Spleen (tissue), 11 donors: ENCODE data around the gene ENTPD1. TPM values are rescaled to one million over a fixed set of nuclear protein-coding genes. Genes with fewer than 3 reads are reported as not detected.
"Not testable (repeated sequence)": the region's sequence is repeated elsewhere in the genome, so short reads cannot be mapped to it uniquely, and the experiment has no call there.

Experiments used
- DNase-seq: peaks from one replicate; pipeline ENCODE4 v3.0.0-alpha.2; 2020
- H3K27ac ChIP-seq, 8 donors: fragments of 200-600 bp; sonication (generic) in 7 of 8; 1 replicate in 4 of 8; 2 replicates in 4 of 8; pipeline versions ENCODE4 v1.5.0 to v1.8.0; 2016 to 2021; ENCODE audit warnings: inconsistent platforms in 4 of 8, mild to moderate bottlenecking in 4 of 8, moderate library complexity in 1 of 8
- H3K27me3 ChIP-seq, 7 donors: fragments of 200-600 bp; sonication (generic) in 6 of 7; replicated peaks in 1 of 7; 1 replicate in 4 of 7; 2 replicates in 3 of 7; pipeline versions ENCODE4 v1.5.0 to v1.8.0; 2016 to 2021; ENCODE audit warnings: inconsistent platforms in 3 of 7, mild to moderate bottlenecking in 1 of 7
- H3K36me3 ChIP-seq, 6 donors: fragments of 200-600 bp; sonication (generic) in 5 of 6; 1 replicate in 4 of 6; 2 replicates in 2 of 6; pipeline versions ENCODE4 v1.5.0 to v1.8.0; 2016 to 2021; ENCODE audit warnings: inconsistent platforms in 2 of 6
- H3K4me1 ChIP-seq, 6 donors: fragments of 200-600 bp; sonication (generic) in 5 of 6; 1 replicate in 3 of 6; 2 replicates in 3 of 6; pipeline versions ENCODE4 v1.5.0 to v1.8.0; 2016 to 2021; ENCODE audit warnings: inconsistent platforms in 3 of 6
- H3K4me3 ChIP-seq, 8 donors: fragments of 200-600 bp; sonication (generic) in 7 of 8; 1 replicate in 4 of 8; 2 replicates in 4 of 8; pipeline versions ENCODE4 v1.5.0 to v1.8.0; 2016 to 2021; ENCODE audit warnings: inconsistent platforms in 4 of 8, mild to moderate bottlenecking in 4 of 8, moderate library complexity in 2 of 8
- H3K9me3 ChIP-seq, 8 donors: fragments of 200-600 bp; sonication (generic) in 7 of 8; 1 replicate in 4 of 8; 2 replicates in 4 of 8; pipeline versions ENCODE4 v1.5.0 to v1.8.0; 2016 to 2021; ENCODE audit warnings: inconsistent platforms in 4 of 8
- POLR2A ChIP-seq, 3 donors: fragments of 450-650 bp; IDR thresholded peaks; one replicate each; pipeline ENCODE4 v1.5.1; 2017; ENCODE audit warnings: antibody characterized with exemption in 3 of 3, mild to moderate bottlenecking in 1 of 3
- POLR2AphosphoS5 ChIP-seq, 3 donors: sonication (generic); formaldehyde crosslinking; IDR thresholded peaks; one replicate each; pipeline ENCODE4 v1.5.1; 2017; ENCODE audit warnings: antibody characterized with exemption in 3 of 3
- WGBS, 5 donors: extraction: QIAGEN DNeasy Blood & Tissue Kit in 3 of 5; methylation state at CpG; one replicate each; pipeline versions ENCODE4 v1.1.5 to v1.1.7; 2013 to 2018; 5-methylcytosine and 5-hydroxymethylcytosine counted together
- intact Hi-C: fragments of 100-400 bp; cut with DNase I; formaldehyde crosslinking; loops from one replicate; pipeline ENCODE4 v1.15.0; 2023; ENCODE audit warnings: low total_unique reads
- polyA plus RNA-seq, 3 donors: library from polyadenylated mRNA; stranded (reverse); fragments of 200-250 nt; gene quantifications; one replicate each; pipeline ENCODE4 v1.2.1, GENCODE V29; 2013
- total RNA-seq, 7 donors: library from RNA; depleted of rRNA in 3 of 7; stranded (reverse); fragments of >200 nt in 3 of 7; fragmentation: NEBNext Ultra II Directional in 4 of 7; extraction: Animal tissue kit (Norgen Biotek cat#: 25700) in 4 of 7; gene quantifications; one replicate each; pipeline versions ENCODE4 v1.1.0 to v1.2.1, GENCODE V29; 2016 to 2021
- TF ChIP-seq, protein P1 (sequence below), 11 experiments: fragments of 200-600 bp in 7 of 11; fragments of 450-650 bp in 4 of 11; sonication (generic) in 4 of 11; IDR thresholded peaks in 8 of 11; conservative IDR thresholded peaks in 3 of 11; 1 replicate in 7 of 11; 2 replicates in 4 of 11; pipeline versions ENCODE4 v1.4.0 to v1.8.0; 2016 to 2021; ENCODE audit warnings: antibody characterized with exemption in 11 of 11, inconsistent platforms in 4 of 11, mild to moderate bottlenecking in 1 of 11
- donor health status: healthy with polysubstance abuse.
- donor health status: DM: no; HTN: no; CAD: no; lungs with moderate emphysema.
- donor health status: DM: no; HTN: no; CAD: no.
- donor health status: Bipolar disorder and iron deficiency.
- donor health status: healthy.
- donor health status: DM: no; HTN: no; CAD: no.
- donor health status: DM: yes; HTN: yes; CAD: no.

The ENTPD1 gene
- total and polyA plus RNA-seq, 10 donors: 14.1 to 92.9 (median 62.9) TPM

- Histone ChIP-seq H3K36me3 (no peaks in the 10 kb centered on the region), H3K27me3 (no peaks in the 10 kb centered on the region), H3K4me1 (peaks cover 5 to 75% (median 43%) of the 10 kb centered on the region in 6 donors), H3K9me3 (peaks cover 0 to 7% (median 0%) of the 10 kb centered on the region in 8 donors), H3K27ac (no peak overlapping the region), H3K4me3 (no peak overlapping the region)
- intact Hi-C loops: no loop called here
- DNase-seq: no peak
- TF ChIP-seq POLR2AphosphoS5 (IDR thresholded peaks at IDR 0.05): no peak
- TF ChIP-seq POLR2A (IDR thresholded peaks at IDR 0.05): no peak
- TF ChIP-seq, protein P1, sequence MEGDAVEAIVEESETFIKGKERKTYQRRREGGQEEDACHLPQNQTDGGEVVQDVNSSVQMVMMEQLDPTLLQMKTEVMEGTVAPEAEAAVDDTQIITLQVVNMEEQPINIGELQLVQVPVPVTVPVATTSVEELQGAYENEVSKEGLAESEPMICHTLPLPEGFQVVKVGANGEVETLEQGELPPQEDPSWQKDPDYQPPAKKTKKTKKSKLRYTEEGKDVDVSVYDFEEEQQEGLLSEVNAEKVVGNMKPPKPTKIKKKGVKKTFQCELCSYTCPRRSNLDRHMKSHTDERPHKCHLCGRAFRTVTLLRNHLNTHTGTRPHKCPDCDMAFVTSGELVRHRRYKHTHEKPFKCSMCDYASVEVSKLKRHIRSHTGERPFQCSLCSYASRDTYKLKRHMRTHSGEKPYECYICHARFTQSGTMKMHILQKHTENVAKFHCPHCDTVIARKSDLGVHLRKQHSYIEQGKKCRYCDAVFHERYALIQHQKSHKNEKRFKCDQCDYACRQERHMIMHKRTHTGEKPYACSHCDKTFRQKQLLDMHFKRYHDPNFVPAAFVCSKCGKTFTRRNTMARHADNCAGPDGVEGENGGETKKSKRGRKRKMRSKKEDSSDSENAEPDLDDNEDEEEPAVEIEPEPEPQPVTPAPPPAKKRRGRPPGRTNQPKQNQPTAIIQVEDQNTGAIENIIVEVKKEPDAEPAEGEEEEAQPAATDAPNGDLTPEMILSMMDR (IDR thresholded peaks at IDR 0.05 in 8 of 11, conservative IDR thresholded peaks at IDR 0.05 in 3 of 11): no peak
- WGBS, 5 donors: 90 to 97% (median 93%) methylated on average over 3 of the region's 3 CpGs
Observed at GRCh38 chr10:95795602-95796001, 39.6 kb downstream of the ENTPD1 start.

DNA sequence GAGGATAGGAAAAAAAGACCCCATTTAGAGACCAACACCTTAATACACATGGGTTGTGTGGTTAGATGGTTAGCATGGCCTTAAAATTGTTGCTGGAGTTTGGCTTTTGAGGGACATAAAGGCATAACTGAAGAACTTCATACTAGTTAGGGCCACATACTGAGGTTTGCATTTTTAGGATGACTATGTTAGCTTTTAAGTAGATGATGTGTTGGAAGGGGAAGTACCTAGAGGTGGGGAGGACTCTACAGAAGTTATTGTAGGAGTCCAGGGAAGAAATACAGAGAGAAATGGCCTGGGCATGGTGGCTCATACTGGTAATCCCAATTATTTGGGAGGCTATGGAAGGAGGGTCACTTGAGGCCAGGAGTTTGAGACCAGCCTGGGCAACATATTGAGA, 40.5 kb downstream of the ENTPD1 start:
- intact Hi-C loops: no loop called here
- Histone ChIP-seq H3K36me3 (no peaks in the 10 kb centered on the region), H3K4me1 (peaks cover 5 to 66% (median 39%) of the 10 kb centered on the region in 6 donors), H3K9me3 (peaks cover 0 to 8% (median 0%) of the 10 kb centered on the region in 8 donors), H3K4me3 (no peak overlapping the region), H3K27ac (peak overlapping the region in 1 of 8 donors; percentile 7), H3K27me3 (no peaks in the 10 kb centered on the region)
- no peak for DNase-seq
- TF ChIP-seq POLR2AphosphoS5 (IDR thresholded peaks at IDR 0.05): no peak
- TF ChIP-seq POLR2A (IDR thresholded peaks at IDR 0.05): no peak
- TF ChIP-seq, protein P1 (IDR thresholded peaks at IDR 0.05 in 8 of 11, conservative IDR thresholded peaks at IDR 0.05 in 3 of 11): no peak

GRCh38 chr10:95798096-95798855, 42.3 kb downstream of the ENTPD1 start:
- no peak overlapping the region for H3K27ac ChIP-seq
- DNase-seq: no peak

DNA sequence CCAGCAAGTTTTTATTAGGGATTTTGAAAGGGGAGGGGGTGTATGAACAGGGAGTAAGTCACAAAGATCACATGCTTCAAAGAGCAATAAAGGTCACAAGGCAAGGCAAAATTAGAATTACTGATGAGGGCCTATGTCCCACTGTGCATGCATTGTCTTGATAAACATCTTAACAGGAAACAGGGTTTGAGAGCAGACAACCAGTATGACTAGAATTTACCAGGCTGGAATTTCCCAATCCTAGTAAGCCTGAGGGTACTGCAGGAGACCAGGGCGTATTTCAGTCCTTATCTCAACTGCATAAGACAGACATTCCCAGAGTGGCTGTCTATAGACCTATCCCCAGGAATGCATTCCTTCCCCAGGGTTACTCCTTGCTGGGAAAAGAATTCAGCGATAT, 44.3 kb downstream of the ENTPD1 start:
- H3K27me3 ChIP-seq, DNase-seq, H3K27ac ChIP-seq, intact Hi-C loops, H3K4me3 ChIP-seq, H3K36me3 ChIP-seq: not testable (repeated sequence)
- Histone ChIP-seq H3K4me1 (peaks cover 0 to 28% (median 5%) of the 10 kb centered on the region in 6 donors), H3K9me3 (peaks cover 0 to 16% (median 8%) of the 10 kb centered on the region in 8 donors)
- 78 to 91% (median 85%) methylated on average over 2 of the region's 2 CpGs for WGBS, 5 donors

More at GRCh38 chr10:95798096-95798855, 42.3 kb downstream of the ENTPD1 start:
- Histone ChIP-seq H3K9me3 (peaks cover 0 to 15% (median 8%) of the 10 kb centered on the region in 8 donors), H3K4me3 (no peak overlapping the region), H3K36me3 (no peaks in the 10 kb centered on the region), H3K27me3 (no peaks in the 10 kb centered on the region), H3K4me1 (peaks cover 5 to 48% (median 22%) of the 10 kb centered on the region in 6 donors)
- intact Hi-C loops: no loop called here
- no peak for TF ChIP-seq POLR2AphosphoS5 (IDR thresholded peaks at IDR 0.05)
- TF ChIP-seq POLR2A (IDR thresholded peaks at IDR 0.05): no peak
- TF ChIP-seq, protein P1 (IDR thresholded peaks at IDR 0.05 in 8 of 11, conservative IDR thresholded peaks at IDR 0.05 in 3 of 11): no peak

DNA sequence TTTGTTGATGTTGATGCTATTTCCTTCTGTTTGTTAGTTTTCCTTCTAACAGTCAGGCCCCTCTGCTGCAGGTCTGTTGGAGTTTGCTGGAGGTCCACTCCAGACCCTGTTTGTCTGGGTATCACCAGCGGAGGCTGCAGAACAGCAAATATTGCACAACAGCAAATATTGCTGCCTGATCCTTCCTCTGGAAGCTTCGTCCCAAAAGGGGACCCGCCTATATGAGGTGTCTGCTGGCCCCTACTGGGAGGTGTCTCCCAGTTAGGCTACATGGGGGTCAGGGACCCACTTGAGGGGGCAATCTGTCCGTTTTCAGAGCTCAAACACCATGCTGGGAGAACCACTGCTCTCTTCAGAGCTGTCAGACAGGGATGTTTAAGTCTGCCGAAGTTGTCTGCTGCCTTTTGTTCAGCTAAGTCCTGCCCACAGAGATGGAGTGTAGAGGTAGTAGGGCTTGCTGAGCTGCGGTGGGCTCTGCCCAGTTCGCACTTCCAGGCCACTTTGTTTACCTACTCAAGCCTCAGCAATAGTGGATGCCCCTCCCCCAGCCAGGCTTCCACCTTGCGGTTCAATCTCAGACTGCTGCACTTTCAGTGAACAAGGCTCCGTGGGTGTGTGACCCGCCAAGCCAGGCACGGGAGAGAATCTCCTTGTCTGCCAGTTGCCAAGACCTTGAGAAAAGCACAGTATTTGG, 50.9 kb downstream of the ENTPD1 start:
- H3K4me3 ChIP-seq, H3K27me3 ChIP-seq, intact Hi-C loops, DNase-seq, H3K36me3 ChIP-seq, H3K27ac ChIP-seq: not testable (repeated sequence)
- peaks cover 0 to 16% (median 4%) of the 10 kb centered on the region in 8 donors for H3K9me3 ChIP-seq
- WGBS, 5 donors: 69 to 85% (median 79%) methylated on average over 11 of the region's 11 CpGs
- H3K4me1 ChIP-seq: peaks cover 0 to 18% (median 2%) of the 10 kb centered on the region in 6 donors

DNA sequence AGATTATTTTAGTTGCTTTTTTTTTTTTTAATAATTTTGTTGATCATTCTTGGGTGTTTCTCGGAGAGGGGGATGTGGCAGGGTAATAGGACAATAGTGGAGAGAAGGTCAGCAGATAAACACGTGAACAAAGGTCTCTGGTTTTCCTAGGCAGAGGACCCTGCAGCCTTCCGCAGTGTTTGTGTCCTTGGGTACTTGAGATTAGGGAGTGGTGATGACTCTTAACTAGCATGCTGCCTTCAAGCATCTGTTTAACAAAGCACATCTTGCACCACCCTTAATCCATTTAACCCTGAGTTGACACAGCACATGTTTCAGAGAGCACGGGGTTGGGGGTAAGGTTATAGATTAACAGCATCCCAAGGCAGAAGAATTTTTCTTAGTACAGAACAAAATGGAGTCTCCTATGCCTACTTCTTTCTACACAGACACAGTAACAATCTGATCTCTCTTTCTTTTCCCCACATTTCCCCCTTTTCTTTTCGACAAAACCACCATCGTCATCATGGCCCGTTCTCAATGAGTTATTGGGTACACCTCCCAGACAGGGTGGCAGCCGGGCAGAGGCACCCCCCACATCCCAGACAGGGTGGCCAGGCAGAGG, 52.8 kb downstream of the ENTPD1 start:
- WGBS, 5 donors: 67 to 86% (median 82%) methylated on average over 7 to 8 of the region's 8 CpGs
- H3K4me3 ChIP-seq, intact Hi-C loops, H3K9me3 ChIP-seq, H3K27ac ChIP-seq, H3K36me3 ChIP-seq, DNase-seq, H3K27me3 ChIP-seq: not testable (repeated sequence)
- peaks cover under 1 to 26% (median 8%) of the 10 kb centered on the region in 6 donors for H3K4me1 ChIP-seq
